Endodermal cell (in vitro differentiated cells): ENCODE measurements around the gene CBFA2T2. TPM values are rescaled to one million over a fixed set of nuclear protein-coding genes. Genes with fewer than 3 reads are reported as not detected.

Experiments
- DNase-seq: peaks from one replicate; pipeline ENCODE4 v3.0.0-alpha.2; 2017
- H3K27ac ChIP-seq: 2 replicates; pipeline ENCODE4 v1.5.1; 2013; ENCODE audit warnings: mild to moderate bottlenecking, low read depth, low read length, moderate library complexity
- H3K27me3 ChIP-seq: 2 replicates; pipeline ENCODE4 v1.6.1; 2013; ENCODE audit warnings: mild to moderate bottlenecking, low read length, moderate library complexity; ENCODE audit not compliant: insufficient read depth, control insufficient read depth, poor library complexity, severe bottlenecking
- H3K36me3 ChIP-seq: 2 replicates; pipeline ENCODE4 v1.7.0; 2013; ENCODE audit warnings: mild to moderate bottlenecking, low read length, moderate library complexity; ENCODE audit not compliant: control insufficient read depth, insufficient read depth
- H3K4me1 ChIP-seq: one replicate; pipeline ENCODE4 v1.7.0; 2013; ENCODE audit warnings: low read length; ENCODE audit not compliant: control insufficient read depth, insufficient read depth
- H3K4me3 ChIP-seq: 2 replicates; pipeline ENCODE4 v1.5.1; 2013; ENCODE audit warnings: mild to moderate bottlenecking, low read length, moderate library complexity
- H3K9ac ChIP-seq: 2 replicates; pipeline ENCODE4 v1.6.1; 2013; ENCODE audit warnings: mild to moderate bottlenecking, low read length, moderate library complexity; ENCODE audit not compliant: poor library complexity, severe bottlenecking; ENCODE audit errors: extremely low read depth
- H3K9me3 ChIP-seq: 2 replicates; pipeline ENCODE4 v1.6.1; 2013; ENCODE audit warnings: mild to moderate bottlenecking, low read length, moderate library complexity; ENCODE audit not compliant: control insufficient read depth
- H3K27ac Mint-ChIP-seq: 2 replicates; pipeline ENCODE4 v1.8.0; 2020; ENCODE audit warnings: mixed read lengths
- H3K27me3 Mint-ChIP-seq: 2 replicates; pipeline ENCODE4 v1.8.0; 2021; ENCODE audit warnings: mild to moderate bottlenecking, mixed read lengths; ENCODE audit not compliant: insufficient read depth
- H3K36me3 Mint-ChIP-seq: 2 replicates; pipeline ENCODE4 v1.8.0; 2020; ENCODE audit warnings: low read depth, mixed read lengths
- H3K4me1 Mint-ChIP-seq: 2 replicates; pipeline ENCODE4 v1.8.0; 2020; ENCODE audit warnings: mixed read lengths
- H3K4me3 Mint-ChIP-seq: 2 replicates; pipeline ENCODE4 v1.8.0; 2020; ENCODE audit warnings: mild to moderate bottlenecking, moderate library complexity, mixed read lengths
- H3K9me3 Mint-ChIP-seq: 2 replicates; pipeline ENCODE4 v1.8.0; 2020; ENCODE audit warnings: mild to moderate bottlenecking, mixed read lengths
- WGBS, 2 experiments: methylation state at CpG; one replicate each; pipeline versions ENCODE4 v1.1.5 to v1.1.7; 2013; ENCODE audit warnings: missing lambda C conversion rate in 2 of 2, mixed read lengths in 1 of 2; ENCODE audit not compliant: insufficient coverage in 1 of 2, insufficient read length in 1 of 2; 5-methylcytosine and 5-hydroxymethylcytosine counted together
- total RNA-seq, 2 donors: library from RNA; stranded (reverse); fragmentation: NEBNext Ultra II Directional in 1 of 2; extraction: Animal tissue kit (Norgen Biotek cat#: 25700) in 1 of 2; gene quantifications; 2 replicates in 1 of 2; 3 replicates in 1 of 2; pipeline ENCODE4 v1.2.1, GENCODE V29; 2021
- TF ChIP-seq, protein P1 (sequence below): fragments of 200-600 bp; sonication (generic); conservative IDR thresholded peaks from 2 replicates; pipeline ENCODE4 v1.5.0; 2021; ENCODE audit warnings: antibody characterized with exemption, mild to moderate bottlenecking

The CBFA2T2 gene
- total RNA-seq, 2 donors from 2014 or later, result 26.8 to 32.7 TPM

GRCh38 chr20:33541797-33542196, 51.9 kb downstream of the CBFA2T2 start:
- WGBS, 2 experiments, result 77 to 100% methylated on average over 1 of the region's 1 CpG
- TF ChIP-seq, protein P1, sequence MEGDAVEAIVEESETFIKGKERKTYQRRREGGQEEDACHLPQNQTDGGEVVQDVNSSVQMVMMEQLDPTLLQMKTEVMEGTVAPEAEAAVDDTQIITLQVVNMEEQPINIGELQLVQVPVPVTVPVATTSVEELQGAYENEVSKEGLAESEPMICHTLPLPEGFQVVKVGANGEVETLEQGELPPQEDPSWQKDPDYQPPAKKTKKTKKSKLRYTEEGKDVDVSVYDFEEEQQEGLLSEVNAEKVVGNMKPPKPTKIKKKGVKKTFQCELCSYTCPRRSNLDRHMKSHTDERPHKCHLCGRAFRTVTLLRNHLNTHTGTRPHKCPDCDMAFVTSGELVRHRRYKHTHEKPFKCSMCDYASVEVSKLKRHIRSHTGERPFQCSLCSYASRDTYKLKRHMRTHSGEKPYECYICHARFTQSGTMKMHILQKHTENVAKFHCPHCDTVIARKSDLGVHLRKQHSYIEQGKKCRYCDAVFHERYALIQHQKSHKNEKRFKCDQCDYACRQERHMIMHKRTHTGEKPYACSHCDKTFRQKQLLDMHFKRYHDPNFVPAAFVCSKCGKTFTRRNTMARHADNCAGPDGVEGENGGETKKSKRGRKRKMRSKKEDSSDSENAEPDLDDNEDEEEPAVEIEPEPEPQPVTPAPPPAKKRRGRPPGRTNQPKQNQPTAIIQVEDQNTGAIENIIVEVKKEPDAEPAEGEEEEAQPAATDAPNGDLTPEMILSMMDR, result no peak
- no peak for DNase-seq
- Mint-ChIP-seq H3K9me3 (peaks cover 19% of the 10 kb centered on the region), H3K36me3 (peaks cover 15% of the 10 kb centered on the region), H3K27me3 (no peaks in the 10 kb centered on the region), H3K4me3 (no peak overlapping the region), H3K27ac (no peak overlapping the region), H3K4me1 (peaks cover 12% of the 10 kb centered on the region)
- Histone ChIP-seq H3K36me3 (no peaks in the 10 kb centered on the region), H3K9ac (no peak overlapping the region), H3K27me3 (no peaks in the 10 kb centered on the region), H3K4me1 (no peaks in the 10 kb centered on the region), H3K27ac (no peak overlapping the region), H3K9me3 (peaks cover 11% of the 10 kb centered on the region), H3K4me3 (no peak overlapping the region)

DNA sequence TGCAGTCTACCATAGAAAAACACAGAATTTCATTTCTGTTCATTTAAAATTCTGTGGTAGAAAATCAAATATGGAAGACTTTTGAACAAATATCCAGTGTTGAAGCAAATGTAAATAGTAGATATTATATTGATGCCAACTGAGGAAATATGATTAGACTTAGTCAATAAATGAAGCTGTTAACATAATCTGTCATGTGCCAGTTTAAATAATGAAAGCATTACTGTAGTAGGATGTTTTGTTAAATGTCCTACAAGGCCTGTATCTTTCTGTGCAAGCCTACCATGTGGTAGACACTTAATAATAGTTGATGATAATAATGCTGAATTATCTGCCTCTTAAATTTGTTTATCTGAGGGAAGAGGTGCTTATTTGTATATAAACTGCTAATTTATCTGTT, 55.9 kb downstream of the CBFA2T2 start:
- Mint-ChIP-seq H3K27ac (no peak overlapping the region), H3K36me3 (peaks cover 2% of the 10 kb centered on the region), H3K9me3 (no peaks in the 10 kb centered on the region), H3K4me1 (peaks cover 3% of the 10 kb centered on the region), H3K27me3 (no peaks in the 10 kb centered on the region), H3K4me3 (no peak overlapping the region)
- Histone ChIP-seq H3K27ac (no peak overlapping the region), H3K27me3 (no peaks in the 10 kb centered on the region), H3K9ac (no peak overlapping the region), H3K4me3 (no peak overlapping the region), H3K36me3 (peaks cover 1% of the 10 kb centered on the region), H3K4me1 (no peaks in the 10 kb centered on the region), H3K9me3 (no peaks in the 10 kb centered on the region)
- DNase-seq, result no peak
- TF ChIP-seq, protein P1, result no peak

DNA sequence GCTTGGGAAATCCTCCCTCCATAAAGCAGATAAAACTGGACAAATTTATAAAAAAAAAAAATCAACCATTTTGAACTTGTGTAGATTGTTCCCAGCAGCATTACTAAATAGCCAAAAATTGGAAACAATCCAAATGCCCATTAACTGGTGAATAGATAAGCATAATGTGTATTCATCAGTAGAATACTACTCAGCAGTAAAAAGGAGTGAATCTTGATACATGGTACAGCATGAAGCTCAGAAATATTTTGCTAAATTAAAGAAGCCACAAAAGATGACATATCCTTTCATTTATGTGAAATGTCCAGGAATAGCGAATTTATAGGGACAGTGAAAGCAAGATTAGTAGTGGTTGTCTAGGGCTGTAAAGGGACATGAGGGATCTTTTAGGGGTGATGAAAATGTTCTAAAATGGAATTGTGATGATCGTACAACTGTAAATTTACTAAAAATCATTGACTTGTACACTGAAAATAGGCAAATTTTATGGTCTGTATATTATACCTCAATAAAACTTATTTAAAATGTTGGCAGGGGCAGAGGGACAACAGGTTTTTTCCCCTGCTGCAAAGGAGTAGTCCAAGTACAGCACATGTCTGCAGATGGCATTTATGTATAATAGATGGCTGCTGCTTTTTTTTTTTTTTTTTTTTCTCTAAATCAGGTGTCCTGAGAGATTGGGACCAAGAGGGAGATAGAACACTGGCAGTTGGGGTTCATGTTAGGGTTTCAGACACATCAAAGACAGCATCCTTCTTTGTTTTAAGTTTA, 59.5 kb downstream of the CBFA2T2 start:
- H3K36me3 ChIP-seq, result peaks cover 9% of the 10 kb centered on the region
- 86% methylated on average over 2 of the region's 2 CpGs; no CpG with 5 or more reads in 1 of the 2 experiments for WGBS, 2 experiments

More for the DNA sequence above, 59.5 kb downstream of the CBFA2T2 start:
- Mint-ChIP-seq H3K9me3 (no peaks in the 10 kb centered on the region), H3K4me3 (no peak overlapping the region), H3K27me3 (no peaks in the 10 kb centered on the region), H3K27ac (no peak overlapping the region), H3K4me1 (peaks cover 11% of the 10 kb centered on the region), H3K36me3 (peaks cover 16% of the 10 kb centered on the region)
- TF ChIP-seq, protein P1, result no peak
- Histone ChIP-seq H3K27me3 (no peaks in the 10 kb centered on the region), H3K9ac (no peak overlapping the region), H3K9me3 (peaks cover 7% of the 10 kb centered on the region), H3K4me3 (no peak overlapping the region), H3K4me1 (no peaks in the 10 kb centered on the region), H3K27ac (no peak overlapping the region)
- no peak for DNase-seq
